ENCODE results near the gene STAU1.
"Not testable (repeated sequence)": the region's sequence is repeated elsewhere in the genome, so short reads cannot be mapped to it uniquely, and the experiment has no call there.

STAU1 gene

GRCh38 chr20:49149281-49150045 lies 38.7 kb downstream of the STAU1 start:
- no peak overlapping the region for H3K4me3 ChIP-seq
- H3K4me1 ChIP-seq, result no peaks in the 10 kb centered on the region
- H3K4me2 ChIP-seq, result no peak overlapping the region
- H3K9me3 ChIP-seq, result no peaks in the 10 kb centered on the region
- no peak overlapping the region for H3K9ac ChIP-seq
- H3K27ac ChIP-seq, result no peak overlapping the region
- H3K27me3 ChIP-seq, result no peaks in the 10 kb centered on the region
- peaks cover 65% of the 10 kb centered on the region for H4K20me1 ChIP-seq
- TF ChIP-seq Cebpa-rat (IDR thresholded peaks at IDR 0.05), result no peak
- H3K36me3 ChIP-seq, result peaks cover 99% of the 10 kb centered on the region

DNA sequence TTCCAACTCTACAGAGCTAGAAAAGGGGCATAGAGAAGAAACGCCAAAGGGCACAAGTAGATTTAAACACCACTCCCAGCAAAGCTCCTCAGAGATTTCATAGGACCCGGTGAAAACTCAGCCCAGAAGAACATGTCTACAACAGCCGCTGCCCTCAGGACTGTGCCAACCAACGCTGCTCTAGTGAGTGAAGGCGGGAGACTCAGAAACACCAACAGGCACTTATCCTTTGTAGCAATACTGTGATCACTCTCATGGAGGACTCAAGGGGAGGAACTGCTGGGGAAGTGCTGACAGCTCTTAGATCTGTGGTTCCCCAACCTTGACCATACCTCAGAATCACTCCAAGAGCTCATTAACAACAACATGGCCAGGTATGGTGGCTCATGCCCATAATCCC lies 39.5 kb downstream of the STAU1 start:
- no peak overlapping the region for H3K9ac ChIP-seq
- no peak overlapping the region for H3K4me2 ChIP-seq
- no peaks in the 10 kb centered on the region for H3K27me3 ChIP-seq
- no peak for TF ChIP-seq Cebpa-rat (IDR thresholded peaks at IDR 0.05)
- peaks cover 99% of the 10 kb centered on the region for H3K36me3 ChIP-seq
- no peaks in the 10 kb centered on the region for H3K4me1 ChIP-seq
- no peaks in the 10 kb centered on the region for H3K9me3 ChIP-seq
- no peak overlapping the region for H3K27ac ChIP-seq
- no peak overlapping the region for H3K4me3 ChIP-seq
- peaks cover 57% of the 10 kb centered on the region for H4K20me1 ChIP-seq

DNA sequence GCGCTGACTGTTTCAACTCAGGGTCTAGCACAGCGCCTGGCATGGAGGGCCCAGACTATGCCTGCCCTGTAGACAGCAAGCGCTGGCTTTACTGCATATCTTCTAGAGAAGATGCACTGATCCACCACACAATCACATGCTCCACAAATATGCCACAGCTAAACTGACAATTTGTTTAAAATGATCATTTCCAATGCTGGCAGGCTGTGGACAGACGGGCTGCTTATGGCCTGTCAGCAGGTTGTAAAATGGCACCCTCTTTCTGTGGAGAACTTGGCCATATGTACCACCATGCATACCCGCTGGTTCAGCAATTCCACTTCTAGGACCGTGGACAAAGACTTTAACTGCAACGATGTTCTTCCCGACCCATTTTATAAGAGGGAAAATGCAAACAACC lies 40.8 kb downstream of the STAU1 start:
- H3K4me3 ChIP-seq, result no peak overlapping the region
- H3K4me2 ChIP-seq, result no peak overlapping the region
- H3K27me3 ChIP-seq, result no peaks in the 10 kb centered on the region
- no peaks in the 10 kb centered on the region for H3K9me3 ChIP-seq
- H3K9ac ChIP-seq, result no peak overlapping the region
- peaks cover 99% of the 10 kb centered on the region for H3K36me3 ChIP-seq
- no peak overlapping the region for H3K27ac ChIP-seq
- H4K20me1 ChIP-seq, result peaks cover 56% of the 10 kb centered on the region
- no peak for TF ChIP-seq Cebpa-rat (IDR thresholded peaks at IDR 0.05)
- H3K4me1 ChIP-seq, result no peaks in the 10 kb centered on the region

GRCh38 chr20:49146442-49147225 lies 41.5 kb downstream of the STAU1 start:
- H3K27ac ChIP-seq, result no peak overlapping the region
- no peak for TF ChIP-seq Cebpa-rat (IDR thresholded peaks at IDR 0.05)

GRCh38 chr20:49140834-49141233 lies 47.3 kb downstream of the STAU1 start:
- Histone ChIP-seq H3K27me3 (no peaks in the 10 kb centered on the region), H3K4me2 (no peak overlapping the region), H3K4me1 (no peaks in the 10 kb centered on the region), H3K4me3 (no peak overlapping the region), H3K9me3 (no peaks in the 10 kb centered on the region), H3K36me3 (peaks cover 86% of the 10 kb centered on the region), H4K20me1 (peaks cover 43% of the 10 kb centered on the region), H3K9ac (no peak overlapping the region), H3K27ac (no peak overlapping the region)
- TF ChIP-seq Cebpa-rat (IDR thresholded peaks at IDR 0.05), result no peak

More at GRCh38 chr20:49146442-49147225, 41.5 kb downstream of the STAU1 start:
- H3K4me1 ChIP-seq, result no peaks in the 10 kb centered on the region
- peaks cover 95% of the 10 kb centered on the region for H3K36me3 ChIP-seq
- no peak overlapping the region for H3K9ac ChIP-seq
- H3K4me3 ChIP-seq, result no peak overlapping the region
- no peak overlapping the region for H3K4me2 ChIP-seq
- no peaks in the 10 kb centered on the region for H3K9me3 ChIP-seq
- H4K20me1 ChIP-seq, result peaks cover 51% of the 10 kb centered on the region
- H3K27me3 ChIP-seq, result no peaks in the 10 kb centered on the region

GRCh38 chr20:49140411-49140810 lies 47.7 kb downstream of the STAU1 start:
- peaks cover 86% of the 10 kb centered on the region for H3K36me3 ChIP-seq
- H3K9me3 ChIP-seq, result no peaks in the 10 kb centered on the region
- peaks cover 43% of the 10 kb centered on the region for H4K20me1 ChIP-seq
- no peak overlapping the region for H3K4me3 ChIP-seq
- no peak overlapping the region for H3K4me2 ChIP-seq
- no peaks in the 10 kb centered on the region for H3K27me3 ChIP-seq
- no peak overlapping the region for H3K27ac ChIP-seq
- no peak for TF ChIP-seq Cebpa-rat (IDR thresholded peaks at IDR 0.05)
- no peaks in the 10 kb centered on the region for H3K4me1 ChIP-seq
- H3K9ac ChIP-seq, result no peak overlapping the region

DNA sequence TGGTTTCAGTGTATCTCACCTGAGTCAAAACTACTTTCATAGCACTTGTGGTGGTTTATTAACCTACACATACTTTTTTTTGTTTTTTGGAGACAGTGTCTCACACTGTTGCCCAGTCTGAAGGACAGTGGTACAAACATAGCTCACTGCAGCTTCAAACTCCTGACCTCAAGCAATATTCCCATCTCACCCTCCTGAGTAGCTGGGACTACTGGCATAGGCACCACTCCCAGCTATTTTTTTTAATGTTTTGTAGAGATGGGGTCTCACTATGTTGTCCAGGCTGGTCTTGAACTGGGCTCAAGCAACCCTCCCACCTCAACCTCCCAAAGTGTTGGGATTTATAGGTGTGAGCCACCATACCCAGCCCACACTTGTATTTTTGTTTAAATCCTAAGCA lies 49.7 kb downstream of the STAU1 start:
- no peak for TF ChIP-seq Cebpa-rat (IDR thresholded peaks at IDR 0.05)
- H3K9ac ChIP-seq, result no peak overlapping the region
- no peak overlapping the region for H3K4me2 ChIP-seq
- no peaks in the 10 kb centered on the region for H3K9me3 ChIP-seq
- H3K4me3 ChIP-seq, result no peak overlapping the region
- H3K4me1 ChIP-seq, result no peaks in the 10 kb centered on the region
- peaks cover 61% of the 10 kb centered on the region for H4K20me1 ChIP-seq
- H3K36me3 ChIP-seq, result peaks cover 88% of the 10 kb centered on the region
- no peaks in the 10 kb centered on the region for H3K27me3 ChIP-seq
- no peak overlapping the region for H3K27ac ChIP-seq

GRCh38 chr20:49136817-49137571 lies 51.1 kb downstream of the STAU1 start:
- no peak overlapping the region for H3K4me3 ChIP-seq
- H3K27ac ChIP-seq, result no peak overlapping the region
- no peak for TF ChIP-seq Cebpa-rat (IDR thresholded peaks at IDR 0.05)
- H3K9me3 ChIP-seq, result no peaks in the 10 kb centered on the region
- H3K4me1 ChIP-seq, result no peaks in the 10 kb centered on the region
- no peaks in the 10 kb centered on the region for H3K27me3 ChIP-seq
- H3K4me2 ChIP-seq, result no peak overlapping the region
- H4K20me1 ChIP-seq, result peaks cover 63% of the 10 kb centered on the region
- no peak overlapping the region for H3K9ac ChIP-seq
- peaks cover 83% of the 10 kb centered on the region for H3K36me3 ChIP-seq

DNA sequence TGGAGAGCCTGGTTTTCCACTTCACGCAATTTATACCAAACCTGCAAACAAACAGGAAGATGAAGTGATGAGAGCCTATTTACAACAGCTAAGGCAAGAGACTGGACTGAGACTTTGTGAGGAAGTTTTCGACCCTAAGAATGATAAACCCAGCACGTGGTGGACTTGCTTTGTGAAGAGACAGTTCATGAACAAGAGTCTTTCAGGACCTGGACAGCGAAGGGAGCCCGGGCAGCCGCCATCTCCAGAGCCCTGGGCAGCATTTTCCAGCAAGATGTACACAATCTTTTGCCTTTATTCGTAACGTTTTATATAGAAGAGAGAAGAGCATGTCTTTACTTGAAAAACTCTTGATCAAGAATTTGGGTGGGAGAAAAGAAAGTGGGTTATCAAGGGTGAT lies 53.3 kb downstream of the STAU1 start:
- H3K4me3 ChIP-seq, H3K9me3 ChIP-seq, H3K27ac ChIP-seq, H3K4me1 ChIP-seq, H3K4me2 ChIP-seq, H3K27me3 ChIP-seq, H3K9ac ChIP-seq: not testable (repeated sequence)
- peaks cover 77% of the 10 kb centered on the region for H4K20me1 ChIP-seq
- peaks cover 93% of the 10 kb centered on the region for H3K36me3 ChIP-seq

GRCh38 chr20:49133571-49133970 lies 54.6 kb downstream of the STAU1 start:
- TF ChIP-seq Cebpa-rat (IDR thresholded peaks at IDR 0.05), result no peak
- H3K4me1 ChIP-seq, result no peaks in the 10 kb centered on the region
- H3K9ac ChIP-seq, result no peak overlapping the region
- H3K9me3 ChIP-seq, result no peaks in the 10 kb centered on the region
- peaks cover 86% of the 10 kb centered on the region for H3K36me3 ChIP-seq
- H4K20me1 ChIP-seq, result peaks cover 76% of the 10 kb centered on the region
- H3K27ac ChIP-seq, result no peak overlapping the region
- no peak overlapping the region for H3K4me2 ChIP-seq
- no peaks in the 10 kb centered on the region for H3K27me3 ChIP-seq
- H3K4me3 ChIP-seq, result no peak overlapping the region
